GM12873 (cell line): Measurements from ENCODE around the gene MTOR.
A peak's percentile ranks its signal among the peaks of the same experiment; 100 is the strongest.

Source experiments
- CTCF ChIP-seq: IDR thresholded peaks from 2 replicates; pipeline ENCODE4 v1.5.1; 2012; ENCODE audit warnings: low read depth, mild to moderate bottlenecking, moderate library complexity, low read length, control low read depth; ENCODE audit not compliant: insufficient read depth; ENCODE audit errors: missing control alignments

The MTOR gene

GRCh38 chr1:11063937-11064537, 198.3 kb downstream of the MTOR start:
- TF ChIP-seq CTCF: peak; percentile 6

- TF ChIP-seq CTCF: no peak
These were observed 199.4 kb downstream of the MTOR start for GRCh38 chr1:11062965-11063401.

- TF ChIP-seq CTCF: no peak
These were observed 200.5 kb downstream of the MTOR start for GRCh38 chr1:11061652-11062365.

GRCh38 chr1:11059968-11060830, 202.2 kb downstream of the MTOR start, which contains the start of gene SRM:
Gene SRM (minus strand): TSS chr1:11060018. CDS start chr1:11059943, 75 bp downstream.
- TF ChIP-seq CTCF: peak; percentile 38

- no peak for TF ChIP-seq CTCF
These were observed 203.0 kb downstream of the MTOR start for GRCh38 chr1:11059155-11059967.

DNA sequence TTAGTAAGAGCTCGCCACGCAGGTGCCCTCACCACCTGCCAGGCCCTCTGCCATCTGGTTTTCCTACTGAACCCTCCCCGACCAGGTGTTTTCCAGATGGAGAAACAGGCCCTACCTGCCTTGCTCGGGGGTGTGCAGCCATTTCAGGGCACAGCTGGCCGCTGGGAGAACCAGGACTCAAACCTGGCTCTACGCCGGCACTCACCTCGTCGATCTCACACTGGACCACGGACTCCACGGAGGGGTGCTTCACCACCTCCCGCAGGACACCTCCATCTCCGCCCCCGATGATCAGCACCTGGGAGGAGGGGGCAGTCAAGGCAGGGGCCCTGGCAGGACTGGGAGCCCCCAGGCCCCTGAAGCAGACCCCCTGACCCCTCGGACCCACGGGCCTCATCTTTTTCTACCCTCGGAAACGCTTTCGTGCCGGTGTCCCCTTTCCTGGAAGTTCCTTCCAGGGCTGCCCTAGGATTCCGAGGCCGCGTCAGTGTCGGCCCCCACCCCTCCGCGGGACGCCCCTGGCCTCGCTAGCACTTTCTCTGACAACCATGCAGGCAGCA, 203.7 kb downstream of the MTOR start:
- no peak for TF ChIP-seq CTCF
